Thymus (tissue), 11 donors: ENCODE results near the gene ACTL7A. TPM values are rescaled to one million over a fixed set of nuclear protein-coding genes. Genes with fewer than 3 reads are reported as not detected.
"Not testable (repeated sequence)": the region's sequence is repeated elsewhere in the genome, so short reads cannot be mapped to it uniquely, and the experiment has no call there.

Source experiments
- DNase-seq, 9 donors: peaks; one replicate each; pipeline ENCODE4 v3.0.0-alpha.2; 2013; ENCODE audit warnings: low spot score in 9 of 9, low read depth in 6 of 9, missing footprints in 1 of 9
- H3K27ac ChIP-seq, 2 donors: one replicate each; pipeline ENCODE4 v1.5.1; 2013; ENCODE audit warnings: control low read depth in 1 of 2, low read depth in 1 of 2, low read length in 1 of 2, mild to moderate bottlenecking in 1 of 2, moderate library complexity in 1 of 2
- H3K27me3 ChIP-seq, 2 donors: one replicate each; pipeline ENCODE4 v1.5.1; 2013; ENCODE audit warnings: low read length in 1 of 2; ENCODE audit not compliant: control insufficient read depth in 2 of 2, insufficient read depth in 1 of 2
- H3K36me3 ChIP-seq, 2 donors: one replicate each; pipeline ENCODE4 v1.5.1; 2013; ENCODE audit warnings: low read length in 1 of 2, mild to moderate bottlenecking in 1 of 2, moderate library complexity in 1 of 2; ENCODE audit not compliant: control insufficient read depth in 2 of 2, insufficient read depth in 2 of 2
- H3K4me1 ChIP-seq, 2 donors: one replicate each; pipeline ENCODE4 v1.5.1; 2013; ENCODE audit warnings: low read length in 2 of 2; ENCODE audit not compliant: control insufficient read depth in 2 of 2, insufficient read depth in 2 of 2
- H3K4me3 ChIP-seq, 2 donors: one replicate each; pipeline ENCODE4 v1.5.1; 2013; ENCODE audit warnings: low read length in 2 of 2, control low read depth in 1 of 2, mild to moderate bottlenecking in 1 of 2
- H3K9me3 ChIP-seq, 2 donors: one replicate each; pipeline ENCODE4 v1.5.1; 2013; ENCODE audit warnings: low read length in 1 of 2, mild to moderate bottlenecking in 1 of 2; ENCODE audit not compliant: control insufficient read depth in 2 of 2, insufficient read depth in 1 of 2
- WGBS: extraction: QIAGEN DNeasy Blood & Tissue Kit; methylation state at CpG from one replicate; pipeline ENCODE4 v1.1.7; 2013; 5-methylcytosine and 5-hydroxymethylcytosine counted together
- polyA plus RNA-seq: library from polyadenylated mRNA; stranded (reverse); fragments of 200-250 nt; gene quantifications from one replicate; pipeline ENCODE4 v1.2.3, GENCODE V29; 2013
- total RNA-seq: library from RNA; stranded (reverse); fragments of 120-200 nt; gene quantifications from one replicate; pipeline ENCODE4 v1.2.4, GENCODE V29; 2013
- donor health status: healthy.

ACTL7A gene
- total and polyA plus RNA-seq, 2 donors: not detected

GRCh38 chr9:108844391-108844790 lies 17.7 kb upstream of the ACTL7A start:
- Histone ChIP-seq H3K27me3 (no peaks in the 10 kb centered on the region), H3K9me3 (no peaks in the 10 kb centered on the region), H3K36me3 (no peaks in the 10 kb centered on the region), H3K4me3 (no peak overlapping the region), H3K27ac (no peak overlapping the region), H3K4me1 (peaks cover 0 to 4% of the 10 kb centered on the region in 2 donors)
- no peak for DNase-seq
- WGBS: 74% methylated on average over 2 of the region's 2 CpGs

DNA sequence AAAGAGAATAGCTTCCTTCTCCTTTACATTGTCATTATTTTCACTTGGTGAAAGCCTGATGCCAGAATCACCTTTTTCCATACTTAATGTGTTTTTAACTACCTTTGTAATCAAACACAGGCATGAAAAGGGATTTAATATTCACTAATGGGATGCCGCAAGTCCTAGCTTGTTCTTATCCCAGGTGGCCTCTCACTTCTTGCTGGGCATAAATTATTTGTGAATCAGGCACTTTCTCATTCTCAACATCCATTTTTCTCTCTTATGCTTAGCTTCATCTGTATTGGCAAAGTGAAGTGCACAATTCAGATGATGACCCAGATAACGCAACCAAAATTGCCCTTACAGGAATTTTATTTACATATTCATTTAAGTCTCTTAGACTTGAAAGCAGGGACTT lies 17.2 kb upstream of the ACTL7A start:
- Histone ChIP-seq H3K27me3 (no peaks in the 10 kb centered on the region), H3K9me3 (no peaks in the 10 kb centered on the region), H3K27ac (no peak overlapping the region), H3K4me3 (no peak overlapping the region), H3K4me1 (peaks cover 0 to 4% of the 10 kb centered on the region in 2 donors), H3K36me3 (no peaks in the 10 kb centered on the region)
- no peak for DNase-seq
- 91% methylated on average over 2 of the region's 2 CpGs for WGBS

GRCh38 chr9:108845507-108845906 lies 16.6 kb upstream of the ACTL7A start:
- Histone ChIP-seq H3K4me3 (no peak overlapping the region), H3K4me1 (peaks cover 0 to 4% of the 10 kb centered on the region in 2 donors), H3K27ac (no peak overlapping the region), H3K9me3 (no peaks in the 10 kb centered on the region), H3K36me3 (no peaks in the 10 kb centered on the region), H3K27me3 (no peaks in the 10 kb centered on the region)
- no peak for DNase-seq
- 93% methylated on average over 5 of the region's 5 CpGs for WGBS

- Histone ChIP-seq H3K4me1 (peaks cover 0 to 4% of the 10 kb centered on the region in 2 donors), H3K9me3 (no peaks in the 10 kb centered on the region), H3K27ac (no peak overlapping the region), H3K27me3 (no peaks in the 10 kb centered on the region), H3K36me3 (no peaks in the 10 kb centered on the region), H3K4me3 (no peak overlapping the region)
- WGBS: 97% methylated on average over 2 of the region's 2 CpGs
- DNase-seq: no peak
Observed at GRCh38 chr9:108845947-108846346, 16.1 kb upstream of the ACTL7A start.

- not testable (repeated sequence) for H3K27ac ChIP-seq, H3K4me3 ChIP-seq, H3K4me1 ChIP-seq, H3K27me3 ChIP-seq, H3K9me3 ChIP-seq, DNase-seq, H3K36me3 ChIP-seq
- WGBS: 99% methylated on average over 8 of the region's 8 CpGs
Observed at GRCh38 chr9:108848296-108848695, 13.8 kb upstream of the ACTL7A start.

DNA sequence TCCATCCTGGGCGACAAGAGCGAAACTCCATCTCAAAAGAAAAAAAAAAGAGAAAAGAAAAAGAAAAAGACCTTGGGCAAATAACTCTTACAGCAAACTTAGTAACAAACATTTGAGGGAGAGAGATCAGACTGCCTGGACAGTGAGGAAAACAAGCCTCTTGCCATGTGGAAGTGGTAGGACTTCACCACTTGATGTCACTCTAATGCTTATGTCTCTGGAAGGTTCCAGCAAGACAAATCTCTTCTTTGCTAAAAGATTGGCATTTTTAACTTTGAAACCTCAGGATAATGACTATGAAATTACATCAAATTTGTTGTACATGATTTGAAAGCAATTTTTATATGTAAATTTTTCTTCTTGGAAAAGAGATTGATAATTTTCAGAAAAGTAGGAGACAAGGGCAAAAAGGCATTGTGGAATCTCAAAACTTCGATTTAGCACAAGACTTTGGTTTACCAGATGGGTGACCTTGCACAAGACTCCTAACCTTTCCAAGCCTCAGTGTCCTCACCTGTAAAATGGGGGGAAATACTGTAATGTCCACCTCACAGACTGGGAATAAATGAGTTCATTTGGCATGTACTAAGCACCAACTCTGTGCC lies 11.7 kb upstream of the ACTL7A start:
- Histone ChIP-seq H3K9me3 (no peaks in the 10 kb centered on the region), H3K4me3 (no peak overlapping the region), H3K4me1 (no peaks in the 10 kb centered on the region), H3K36me3 (no peaks in the 10 kb centered on the region), H3K27ac (no peak overlapping the region), H3K27me3 (no peaks in the 10 kb centered on the region)
- peak in 1 of 9 donors; percentile 9 for DNase-seq
- 96% methylated on average over 3 of the region's 3 CpGs for WGBS

DNA sequence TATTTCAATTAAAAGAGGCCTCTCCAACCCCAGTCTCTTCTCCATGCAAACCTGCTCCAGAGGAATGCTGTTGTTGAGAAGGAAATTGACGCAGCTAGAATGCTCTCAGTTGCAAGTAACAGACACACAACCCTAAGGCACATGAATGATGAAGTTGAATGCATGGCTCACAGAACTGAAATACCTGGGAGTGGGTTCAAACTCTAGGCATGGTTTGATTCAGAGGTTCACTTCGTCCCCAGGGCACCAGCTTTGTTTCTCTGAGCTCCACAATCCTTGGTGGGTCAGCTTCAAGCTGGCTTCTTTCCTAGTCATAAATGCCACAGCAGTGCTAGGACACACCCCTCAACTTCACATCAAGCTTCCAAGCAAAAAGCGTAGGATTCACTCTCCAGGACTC lies 10.9 kb upstream of the ACTL7A start:
- no peak for DNase-seq
- H3K4me3 ChIP-seq: no peak overlapping the region
- no peak overlapping the region for H3K27ac ChIP-seq
- no peaks in the 10 kb centered on the region for H3K36me3 ChIP-seq
- 94% methylated on average over 3 of the region's 3 CpGs for WGBS
- no peaks in the 10 kb centered on the region for H3K27me3 ChIP-seq
- no peaks in the 10 kb centered on the region for H3K4me1 ChIP-seq
- no peaks in the 10 kb centered on the region for H3K9me3 ChIP-seq

GRCh38 chr9:108852079-108852478 lies 10.0 kb upstream of the ACTL7A start:
- H3K4me1 ChIP-seq: no peaks in the 10 kb centered on the region
- no peaks in the 10 kb centered on the region for H3K27me3 ChIP-seq
- no peaks in the 10 kb centered on the region for H3K9me3 ChIP-seq
- WGBS: 65% methylated on average over 1 of the region's 1 CpG
- DNase-seq: no peak
- H3K27ac ChIP-seq: no peak overlapping the region
- H3K36me3 ChIP-seq: no peaks in the 10 kb centered on the region
- H3K4me3 ChIP-seq: no peak overlapping the region

DNA sequence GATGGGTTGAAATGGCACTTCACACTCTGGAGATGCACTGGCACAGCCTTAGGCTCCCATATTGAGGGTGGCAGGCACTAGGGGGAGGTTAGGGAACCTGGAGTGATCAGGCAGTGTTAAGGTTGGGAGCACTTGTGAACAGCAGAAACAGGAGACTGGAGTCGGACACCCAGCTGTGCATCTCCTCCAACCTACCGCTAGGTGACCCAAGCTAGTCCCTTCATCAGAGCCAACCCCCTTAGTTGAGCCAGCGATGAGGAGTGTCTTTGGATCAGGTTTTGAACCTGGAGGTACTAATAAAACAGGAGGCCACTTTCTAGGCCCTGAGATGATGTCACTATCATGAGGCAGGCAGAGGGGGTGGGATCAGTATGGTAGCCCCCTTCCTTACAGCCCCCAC lies 8.0 kb upstream of the ACTL7A start:
- no peaks in the 10 kb centered on the region for H3K36me3 ChIP-seq
- H3K27me3 ChIP-seq: no peaks in the 10 kb centered on the region
- WGBS: over 99% methylated on average over 3 of the region's 3 CpGs
- no peaks in the 10 kb centered on the region for H3K4me1 ChIP-seq
- DNase-seq: no peak
- no peaks in the 10 kb centered on the region for H3K9me3 ChIP-seq
- no peak overlapping the region for H3K4me3 ChIP-seq
- no peak overlapping the region for H3K27ac ChIP-seq
